ENCODE results near the gene TBC1D22A.

TBC1D22A gene

GRCh38 chr22:46829941-46830715 is 67.7 kb downstream of the TBC1D22A start:
- Histone ChIP-seq H3K4me1 (ENCODE audit: control insufficient read depth, low read depth, low read length) (peaks cover 13% of the 10 kb centered on the region), H3K27ac (ENCODE audit: low read depth, low read length) (no peak overlapping the region), H3K36me3 (ENCODE audit: control insufficient read depth, insufficient read depth, low read length) (no peaks in the 10 kb centered on the region), H3K4me2 (ENCODE audit: low read length) (no peak overlapping the region), H4K8ac (ENCODE audit: low read depth, low read length) (no peak overlapping the region), H3K18ac (ENCODE audit: low read length) (no peak overlapping the region), H3K56ac (ENCODE audit: low read length) (peak overlapping the region; percentile 56), H4K5ac (ENCODE audit: low read length) (no peak overlapping the region), H3K27me3 (ENCODE audit: insufficient read depth, low read length, poor library complexity) (no peaks in the 10 kb centered on the region), H3K9ac (ENCODE audit: low read length) (no peak overlapping the region), H3K23ac (ENCODE audit: low read length) (peak overlapping the region; percentile 29), H2BK120ac (ENCODE audit: low read depth, low read length) (no peak overlapping the region), H2BK15ac (replicated peaks; ENCODE audit: low read depth) (no peak overlapping the region), H3K79me1 (ENCODE audit: low read length) (peaks cover 14% of the 10 kb centered on the region), H3K79me2 (ENCODE audit: control insufficient read depth, insufficient read depth, low read length) (no peaks in the 10 kb centered on the region), H3K4me3 (ENCODE audit: low read length) (no peak overlapping the region), H2BK5ac (ENCODE audit: low read length) (peak overlapping the region; percentile 24), H3K4ac (ENCODE audit: low read depth, low read length) (no peak overlapping the region), H2AK5ac (ENCODE audit: low read length) (peak overlapping the region; percentile 30)
- no peak for DNase-seq
- WGBS (ENCODE audit: extremely low coverage, insufficient coverage, low lambda C conversion rate): no CpG with 5 or more reads among the region's 15 CpGs

GRCh38 chr22:46830841-46831240 is 68.4 kb downstream of the TBC1D22A start:
- Histone ChIP-seq H3K4me1 (ENCODE audit: control insufficient read depth, low read depth, low read length) (peaks cover 13% of the 10 kb centered on the region), H3K36me3 (ENCODE audit: control insufficient read depth, insufficient read depth, low read length) (no peaks in the 10 kb centered on the region), H3K9ac (ENCODE audit: low read length) (no peak overlapping the region), H2BK15ac (replicated peaks; ENCODE audit: low read depth) (no peak overlapping the region), H2BK5ac (ENCODE audit: low read length) (no peak overlapping the region), H4K5ac (ENCODE audit: low read length) (no peak overlapping the region), H3K4me3 (ENCODE audit: low read length) (no peak overlapping the region), H3K18ac (ENCODE audit: low read length) (no peak overlapping the region), H2BK120ac (ENCODE audit: low read depth, low read length) (no peak overlapping the region), H3K4ac (ENCODE audit: low read depth, low read length) (no peak overlapping the region), H3K27ac (ENCODE audit: low read depth, low read length) (no peak overlapping the region), H2AK5ac (ENCODE audit: low read length) (no peak overlapping the region), H3K79me2 (ENCODE audit: control insufficient read depth, insufficient read depth, low read length) (no peaks in the 10 kb centered on the region), H3K56ac (ENCODE audit: low read length) (no peak overlapping the region), H3K4me2 (ENCODE audit: low read length) (no peak overlapping the region), H3K27me3 (ENCODE audit: insufficient read depth, low read length, poor library complexity) (no peaks in the 10 kb centered on the region), H3K79me1 (ENCODE audit: low read length) (peaks cover 14% of the 10 kb centered on the region), H4K8ac (ENCODE audit: low read depth, low read length) (no peak overlapping the region), H3K23ac (ENCODE audit: low read length) (no peak overlapping the region)
- no peak for DNase-seq
- WGBS (ENCODE audit: extremely low coverage, insufficient coverage, low lambda C conversion rate): no CpG with 5 or more reads among the region's 8 CpGs

GRCh38 chr22:46833228-46833627 is 70.8 kb downstream of the TBC1D22A start:
- no peak overlapping the region for H3K56ac ChIP-seq (ENCODE audit: low read length)
- DNase-seq: peak; percentile 90
- WGBS (ENCODE audit: extremely low coverage, insufficient coverage, low lambda C conversion rate): no CpG with 5 or more reads among the region's 6 CpGs

DNA sequence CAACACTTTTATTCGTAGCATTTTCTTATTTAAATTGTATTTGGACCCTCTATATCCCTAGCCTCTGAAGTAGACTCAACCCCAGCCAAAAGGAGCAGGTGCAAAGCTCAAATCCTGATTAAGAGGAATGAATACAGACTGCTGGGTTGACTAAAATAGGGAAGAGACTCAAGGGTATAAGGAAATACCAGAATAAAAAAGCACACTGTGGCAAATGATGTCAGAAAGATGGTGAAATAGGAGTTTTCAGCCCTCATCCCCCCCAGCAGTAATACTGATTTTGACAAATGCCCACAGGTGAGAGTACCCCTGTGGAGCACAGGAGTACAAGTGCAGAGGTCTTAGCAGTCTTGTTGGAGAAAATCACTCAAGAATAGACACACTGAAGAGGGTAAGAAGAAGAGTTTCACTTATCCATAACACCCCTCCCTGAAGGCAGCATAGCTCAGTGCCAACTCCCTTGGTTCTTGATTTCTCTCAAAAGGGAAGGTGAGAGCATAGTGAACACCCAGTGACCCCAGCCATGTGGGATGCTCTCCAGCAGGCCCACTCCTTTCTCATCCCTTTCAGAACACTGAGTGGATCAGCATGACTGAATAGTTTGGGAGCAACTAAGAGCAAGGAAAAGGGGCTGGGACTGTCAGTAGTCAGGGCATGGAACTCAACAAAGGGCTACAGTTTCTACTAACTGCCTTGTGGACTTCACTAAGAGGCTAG is 71.7 kb downstream of the TBC1D22A start:
- peaks cover 8% of the 10 kb centered on the region for H3K79me1 ChIP-seq (ENCODE audit: low read length)
- no peak overlapping the region for H3K56ac ChIP-seq (ENCODE audit: low read length)
- no peak overlapping the region for H3K4me2 ChIP-seq (ENCODE audit: low read length)
- H3K27ac ChIP-seq (ENCODE audit: low read depth, low read length): no peak overlapping the region
- no peak overlapping the region for H2BK15ac ChIP-seq (replicated peaks; ENCODE audit: low read depth)
- DNase-seq: no peak
- H3K4ac ChIP-seq (ENCODE audit: low read depth, low read length): no peak overlapping the region
- no peaks in the 10 kb centered on the region for H3K27me3 ChIP-seq (ENCODE audit: insufficient read depth, low read length, poor library complexity)
- no peak overlapping the region for H4K5ac ChIP-seq (ENCODE audit: low read length)
- H2BK5ac ChIP-seq (ENCODE audit: low read length): no peak overlapping the region
- H3K79me2 ChIP-seq (ENCODE audit: control insufficient read depth, insufficient read depth, low read length): no peaks in the 10 kb centered on the region
- H3K4me3 ChIP-seq (ENCODE audit: low read length): no peak overlapping the region
- H3K23ac ChIP-seq (ENCODE audit: low read length): no peak overlapping the region
- H3K9ac ChIP-seq (ENCODE audit: low read length): no peak overlapping the region
- no peak overlapping the region for H2AK5ac ChIP-seq (ENCODE audit: low read length)
- WGBS (ENCODE audit: extremely low coverage, insufficient coverage, low lambda C conversion rate): no CpG with 5 or more reads among the region's 1 CpG
- no peak overlapping the region for H4K8ac ChIP-seq (ENCODE audit: low read depth, low read length)
- no peaks in the 10 kb centered on the region for H3K36me3 ChIP-seq (ENCODE audit: control insufficient read depth, insufficient read depth, low read length)
- H3K4me1 ChIP-seq (ENCODE audit: control insufficient read depth, low read depth, low read length): peaks cover 10% of the 10 kb centered on the region
- H2BK120ac ChIP-seq (ENCODE audit: low read depth, low read length): no peak overlapping the region
- H3K18ac ChIP-seq (ENCODE audit: low read length): no peak overlapping the region

More at GRCh38 chr22:46833228-46833627, 70.8 kb downstream of the TBC1D22A start:
- no peak overlapping the region for H2BK5ac ChIP-seq (ENCODE audit: low read length)
- no peaks in the 10 kb centered on the region for H3K27me3 ChIP-seq (ENCODE audit: insufficient read depth, low read length, poor library complexity)
- peaks cover 13% of the 10 kb centered on the region for H3K4me1 ChIP-seq (ENCODE audit: control insufficient read depth, low read depth, low read length)
- no peak overlapping the region for H2BK15ac ChIP-seq (replicated peaks; ENCODE audit: low read depth)
- no peak overlapping the region for H3K4me3 ChIP-seq (ENCODE audit: low read length)
- H3K9ac ChIP-seq (ENCODE audit: low read length): no peak overlapping the region
- no peak overlapping the region for H4K8ac ChIP-seq (ENCODE audit: low read depth, low read length)
- H3K4ac ChIP-seq (ENCODE audit: low read depth, low read length): no peak overlapping the region
- H2AK5ac ChIP-seq (ENCODE audit: low read length): no peak overlapping the region
- H3K4me2 ChIP-seq (ENCODE audit: low read length): no peak overlapping the region
- H3K23ac ChIP-seq (ENCODE audit: low read length): no peak overlapping the region
- H3K36me3 ChIP-seq (ENCODE audit: control insufficient read depth, insufficient read depth, low read length): no peaks in the 10 kb centered on the region
- H2BK120ac ChIP-seq (ENCODE audit: low read depth, low read length): no peak overlapping the region
- no peaks in the 10 kb centered on the region for H3K79me2 ChIP-seq (ENCODE audit: control insufficient read depth, insufficient read depth, low read length)
- H3K27ac ChIP-seq (ENCODE audit: low read depth, low read length): no peak overlapping the region
- H4K5ac ChIP-seq (ENCODE audit: low read length): no peak overlapping the region
- H3K18ac ChIP-seq (ENCODE audit: low read length): no peak overlapping the region
- H3K79me1 ChIP-seq (ENCODE audit: low read length): peaks cover 11% of the 10 kb centered on the region

DNA sequence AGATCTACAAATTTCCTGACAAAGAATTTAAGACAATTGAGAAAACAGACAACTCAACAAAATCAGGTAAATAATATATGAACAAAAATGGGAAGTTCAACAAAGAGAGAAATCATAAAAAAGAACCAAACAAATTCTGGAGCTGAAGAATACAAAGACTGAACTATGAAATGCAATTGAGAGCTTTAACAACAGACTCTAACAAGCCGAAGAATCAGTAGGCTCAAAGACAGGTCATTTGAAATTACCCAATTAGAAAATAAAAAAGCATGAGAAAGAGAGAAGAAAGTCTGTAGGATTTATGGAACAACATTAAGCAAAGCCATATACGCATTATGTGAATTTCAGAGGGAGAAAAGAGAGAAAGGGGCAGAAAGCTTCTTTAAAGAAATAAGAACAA is 72.8 kb downstream of the TBC1D22A start:
- no CpG with 5 or more reads among the region's 2 CpGs for WGBS (ENCODE audit: extremely low coverage, insufficient coverage, low lambda C conversion rate)
- Histone ChIP-seq H2BK15ac (replicated peaks; ENCODE audit: low read depth) (no peak overlapping the region), H3K4me3 (ENCODE audit: low read length) (no peak overlapping the region)

More for the DNA sequence above, 72.8 kb downstream of the TBC1D22A start:
- Histone ChIP-seq H3K36me3 (ENCODE audit: control insufficient read depth, insufficient read depth, low read length) (no peaks in the 10 kb centered on the region), H3K4me1 (ENCODE audit: control insufficient read depth, low read depth, low read length) (no peaks in the 10 kb centered on the region), H3K4me2 (ENCODE audit: low read length) (no peak overlapping the region), H3K23ac (ENCODE audit: low read length) (no peak overlapping the region), H3K79me2 (ENCODE audit: control insufficient read depth, insufficient read depth, low read length) (no peaks in the 10 kb centered on the region), H2BK120ac (ENCODE audit: low read depth, low read length) (no peak overlapping the region), H2BK5ac (ENCODE audit: low read length) (no peak overlapping the region), H3K79me1 (ENCODE audit: low read length) (peaks cover 2% of the 10 kb centered on the region), H3K56ac (ENCODE audit: low read length) (no peak overlapping the region), H4K8ac (ENCODE audit: low read depth, low read length) (no peak overlapping the region), H4K5ac (ENCODE audit: low read length) (no peak overlapping the region), H3K18ac (ENCODE audit: low read length) (no peak overlapping the region), H3K27me3 (ENCODE audit: insufficient read depth, low read length, poor library complexity) (no peaks in the 10 kb centered on the region), H2AK5ac (ENCODE audit: low read length) (no peak overlapping the region), H3K9ac (ENCODE audit: low read length) (no peak overlapping the region), H3K4ac (ENCODE audit: low read depth, low read length) (no peak overlapping the region), H3K27ac (ENCODE audit: low read depth, low read length) (no peak overlapping the region)
- no peak for DNase-seq

Data from mesendoderm (in vitro differentiated cells).